Upper lobe of right lung (tissue), 1 donor: ENCODE results near the gene UNK. TPM values are rescaled to one million over a fixed set of nuclear protein-coding genes. Genes with fewer than 3 reads are reported as not detected.
A peak's percentile ranks its signal among the peaks of the same experiment; 100 is the strongest.

ENCODE experiments used
- ATAC-seq: fragments of 200-7000 bp; cut with Tn5 transposase; one replicate; pipeline ENCODE4 v1.9.1; 2020; ENCODE audit warnings: mild to moderate bottlenecking, moderate library complexity
- DNase-seq: peaks from one replicate; pipeline ENCODE4 v3.0.0-alpha.2; 2020
- H3K27ac ChIP-seq: fragments of 200-600 bp; one replicate; pipeline ENCODE4 v1.8.0; 2022
- H3K27me3 ChIP-seq: fragments of 200-600 bp; one replicate; pipeline ENCODE4 v1.8.0; 2022; ENCODE audit warnings: mild to moderate bottlenecking
- H3K36me3 ChIP-seq: fragments of 200-600 bp; one replicate; pipeline ENCODE4 v1.8.0; 2022
- H3K4me1 ChIP-seq: fragments of 200-600 bp; one replicate; pipeline ENCODE4 v1.8.0; 2022
- H3K4me3 ChIP-seq: fragments of 200-600 bp; one replicate; pipeline ENCODE4 v1.8.0; 2022; ENCODE audit warnings: mild to moderate bottlenecking
- H3K9me3 ChIP-seq: fragments of 200-600 bp; one replicate; pipeline ENCODE4 v1.8.0; 2022
- intact Hi-C: fragments of 100-400 bp; cut with DNase I; formaldehyde crosslinking; loops from one replicate; pipeline ENCODE4 v1.11.0; 2022
- total RNA-seq: library from RNA; stranded (reverse); fragmentation: NEBNext Ultra II Directional; extraction: Animal tissue kit (Norgen Biotek cat#: 25700); gene quantifications from one replicate; pipeline ENCODE4 v1.2.1, GENCODE V29; 2021
- TF ChIP-seq, protein P1 (sequence below): fragments of 200-600 bp; IDR thresholded peaks from one replicate; pipeline ENCODE4 v1.8.0; 2022; ENCODE audit warnings: antibody characterized with exemption
- donor health status: DM: no; HTN: yes; CAD: no; lungs with severe emphysema.

UNK gene
- total RNA-seq, 1 donor from 2014 or later, result 27.1 TPM

DNA sequence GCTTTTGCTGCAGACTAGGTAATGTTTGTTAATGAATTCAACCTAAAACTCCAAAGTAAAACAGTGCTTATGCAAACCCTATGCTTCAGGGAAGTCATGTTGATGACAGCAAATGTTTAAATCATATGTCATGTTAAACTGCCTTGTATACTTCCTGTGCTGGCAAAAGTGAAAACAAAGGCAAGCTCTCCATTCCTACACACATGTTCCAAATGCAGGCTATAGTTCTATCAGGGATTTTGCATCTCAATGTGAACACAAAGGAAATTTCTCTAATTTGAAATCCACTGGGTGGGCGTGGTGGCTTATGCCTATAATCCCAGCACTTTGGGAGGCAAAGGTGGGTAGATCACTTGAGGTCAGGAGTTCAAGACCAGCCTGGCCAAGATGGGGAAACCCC lies 19.3 kb downstream of the UNK start:
- no peak overlapping the region for H3K27ac ChIP-seq
- ATAC-seq (no peak), DNase-seq (no peak)
- intact Hi-C loops, result no loop called here
- no peaks in the 10 kb centered on the region for H3K9me3 ChIP-seq
- H3K27me3 ChIP-seq, result no peaks in the 10 kb centered on the region
- H3K4me1 ChIP-seq, result no peaks in the 10 kb centered on the region
- peaks cover 14% of the 10 kb centered on the region for H3K36me3 ChIP-seq
- TF ChIP-seq, protein P1, sequence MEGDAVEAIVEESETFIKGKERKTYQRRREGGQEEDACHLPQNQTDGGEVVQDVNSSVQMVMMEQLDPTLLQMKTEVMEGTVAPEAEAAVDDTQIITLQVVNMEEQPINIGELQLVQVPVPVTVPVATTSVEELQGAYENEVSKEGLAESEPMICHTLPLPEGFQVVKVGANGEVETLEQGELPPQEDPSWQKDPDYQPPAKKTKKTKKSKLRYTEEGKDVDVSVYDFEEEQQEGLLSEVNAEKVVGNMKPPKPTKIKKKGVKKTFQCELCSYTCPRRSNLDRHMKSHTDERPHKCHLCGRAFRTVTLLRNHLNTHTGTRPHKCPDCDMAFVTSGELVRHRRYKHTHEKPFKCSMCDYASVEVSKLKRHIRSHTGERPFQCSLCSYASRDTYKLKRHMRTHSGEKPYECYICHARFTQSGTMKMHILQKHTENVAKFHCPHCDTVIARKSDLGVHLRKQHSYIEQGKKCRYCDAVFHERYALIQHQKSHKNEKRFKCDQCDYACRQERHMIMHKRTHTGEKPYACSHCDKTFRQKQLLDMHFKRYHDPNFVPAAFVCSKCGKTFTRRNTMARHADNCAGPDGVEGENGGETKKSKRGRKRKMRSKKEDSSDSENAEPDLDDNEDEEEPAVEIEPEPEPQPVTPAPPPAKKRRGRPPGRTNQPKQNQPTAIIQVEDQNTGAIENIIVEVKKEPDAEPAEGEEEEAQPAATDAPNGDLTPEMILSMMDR, result no peak
- H3K4me3 ChIP-seq, result no peak overlapping the region

DNA sequence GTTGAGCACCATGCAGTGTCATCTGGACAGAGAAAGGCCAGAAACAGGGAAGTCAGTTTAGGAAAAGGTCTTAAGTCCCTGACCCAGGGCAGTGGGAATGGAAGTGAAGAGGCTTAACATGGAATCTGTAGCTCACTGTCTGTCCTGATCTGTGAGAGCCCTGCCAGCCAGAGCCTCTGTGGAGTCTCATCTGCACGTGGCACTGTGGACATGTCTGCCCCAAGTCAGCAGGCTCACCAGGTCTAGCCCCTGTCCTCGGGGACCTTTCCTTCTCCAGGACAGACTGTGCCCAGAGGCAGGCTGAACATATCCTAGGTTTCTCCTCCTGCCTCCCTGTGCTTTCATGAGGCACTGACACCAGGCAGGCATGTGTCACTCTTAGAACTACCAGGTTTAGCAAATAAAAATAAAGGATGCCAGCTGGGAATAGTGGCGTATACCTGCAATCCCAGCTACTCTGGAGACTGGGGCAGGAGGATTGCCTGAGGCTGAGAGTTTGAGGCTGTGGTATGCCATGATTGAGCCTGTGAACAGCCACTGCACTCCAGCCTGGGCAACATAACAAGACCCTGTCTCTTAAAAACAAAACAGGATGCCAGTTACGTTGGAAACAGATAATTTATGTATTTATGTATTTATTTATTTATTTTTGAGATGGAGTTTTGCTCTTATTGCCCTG lies 22.4 kb downstream of the UNK start:
- TF ChIP-seq, protein P1, result no peak
- Histone ChIP-seq H3K4me3 (no peak overlapping the region), H3K4me1 (no peaks in the 10 kb centered on the region), H3K9me3 (no peaks in the 10 kb centered on the region), H3K36me3 (peaks cover 20% of the 10 kb centered on the region), H3K27ac (no peak overlapping the region), H3K27me3 (no peaks in the 10 kb centered on the region)
- ATAC-seq (peak; percentile 30), DNase-seq (no peak)
- intact Hi-C loops, result no loop called here

DNA sequence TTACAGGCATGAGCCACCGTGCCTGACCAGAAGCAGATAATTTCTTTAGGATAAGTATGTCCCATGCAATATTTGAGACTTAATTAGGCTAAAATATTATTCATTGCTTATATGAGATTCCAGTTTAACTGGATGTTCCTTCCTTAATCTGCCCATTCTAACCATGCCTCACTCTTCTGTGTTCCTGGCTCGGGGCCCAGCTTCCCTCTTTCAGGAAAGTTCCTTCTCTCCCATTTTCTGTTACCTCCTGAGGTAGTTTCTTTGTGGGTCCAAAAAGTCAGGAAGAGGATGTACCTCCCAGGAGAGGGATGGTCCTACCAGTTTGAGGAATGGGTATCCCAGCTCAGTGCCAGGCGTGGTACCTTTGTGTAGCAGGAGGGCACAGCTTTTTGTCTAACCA lies 23.3 kb downstream of the UNK start:
- no peak for ATAC-seq

DNA sequence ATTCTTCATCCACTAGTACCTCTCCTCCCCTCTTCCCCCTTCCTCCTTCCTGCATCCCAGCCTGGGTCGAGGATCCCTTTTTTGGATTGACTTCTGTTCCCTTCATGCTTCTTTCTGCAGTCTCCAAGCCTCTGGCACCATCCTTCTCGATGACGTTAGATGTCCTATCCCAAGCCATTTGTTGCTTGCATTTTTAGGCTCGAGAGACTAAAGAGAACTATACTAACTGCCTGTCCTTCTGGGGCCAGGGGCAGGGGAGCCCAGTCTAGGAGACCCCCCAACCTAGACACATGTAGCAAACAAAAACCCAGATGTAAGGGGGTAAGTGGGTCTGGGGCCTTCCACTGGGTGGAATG lies 23.9 kb downstream of the UNK start:
- ATAC-seq (no peak), DNase-seq (no peak)
- H3K27ac ChIP-seq, result no peak overlapping the region
- peaks cover 36% of the 10 kb centered on the region for H3K36me3 ChIP-seq
- no peak overlapping the region for H3K4me3 ChIP-seq
- no peaks in the 10 kb centered on the region for H3K9me3 ChIP-seq
- TF ChIP-seq, protein P1, result no peak
- no peaks in the 10 kb centered on the region for H3K27me3 ChIP-seq
- no peaks in the 10 kb centered on the region for H3K4me1 ChIP-seq
- intact Hi-C loops, result no loop called here

More for the DNA sequence above, 23.3 kb downstream of the UNK start:
- no peak for DNase-seq
- H3K4me1 ChIP-seq, result no peaks in the 10 kb centered on the region
- no peak overlapping the region for H3K27ac ChIP-seq
- H3K27me3 ChIP-seq, result no peaks in the 10 kb centered on the region
- no peak overlapping the region for H3K4me3 ChIP-seq
- TF ChIP-seq, protein P1, result no peak
- peaks cover 29% of the 10 kb centered on the region for H3K36me3 ChIP-seq
- intact Hi-C loops, result no loop called here
- no peaks in the 10 kb centered on the region for H3K9me3 ChIP-seq

DNA sequence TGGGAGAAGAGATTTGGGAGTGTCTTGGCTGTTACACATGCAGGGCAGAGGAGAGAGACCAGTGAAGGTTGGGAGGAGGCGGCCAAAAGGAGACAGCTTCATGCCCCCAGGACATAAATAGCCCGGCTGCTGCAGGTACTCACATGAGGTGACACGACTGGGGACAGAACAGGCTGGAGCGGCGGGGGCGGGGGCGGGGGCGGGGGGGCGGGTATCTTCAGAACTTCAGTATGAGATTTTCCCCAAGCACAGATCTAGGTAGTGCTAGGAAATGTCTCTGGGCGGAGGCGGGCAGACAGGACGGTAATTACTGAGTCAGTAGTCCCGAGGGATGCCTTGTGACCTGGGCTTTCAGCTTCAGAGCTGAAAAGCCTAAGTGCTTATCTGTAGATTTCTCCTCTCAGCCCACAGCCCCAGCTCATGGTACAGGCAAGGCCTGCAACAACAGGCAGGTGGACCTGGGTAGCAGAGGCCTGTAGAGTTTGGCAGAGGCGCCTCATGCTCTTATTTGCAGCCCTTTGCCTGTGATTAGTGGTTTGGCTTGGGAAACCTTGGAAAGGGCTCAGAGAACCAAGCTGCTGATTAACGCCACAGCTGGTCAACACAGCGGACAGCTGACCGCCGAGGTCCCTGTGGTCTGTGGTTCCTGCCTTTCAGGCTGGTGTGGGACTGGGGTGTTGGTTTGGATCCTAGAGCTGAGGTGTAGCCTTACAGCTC lies 24.5 kb downstream of the UNK start:
- Histone ChIP-seq H3K4me3 (no peak overlapping the region), H3K36me3 (peaks cover 41% of the 10 kb centered on the region), H3K4me1 (no peaks in the 10 kb centered on the region), H3K27me3 (no peaks in the 10 kb centered on the region), H3K27ac (no peak overlapping the region), H3K9me3 (no peaks in the 10 kb centered on the region)
- intact Hi-C loops, result no loop called here
- TF ChIP-seq, protein P1, result no peak
- ATAC-seq (no peak), DNase-seq (no peak)
